Measurements from ENCODE around the gene RFC4. TPM values are rescaled to one million over a fixed set of nuclear protein-coding genes. Genes with fewer than 3 reads are reported as not detected.

RFC4 gene
- total and polyA plus RNA-seq, 3 donors from 2014 or later, result 25.1 to 30.1 (median 26.2) TPM

DNA sequence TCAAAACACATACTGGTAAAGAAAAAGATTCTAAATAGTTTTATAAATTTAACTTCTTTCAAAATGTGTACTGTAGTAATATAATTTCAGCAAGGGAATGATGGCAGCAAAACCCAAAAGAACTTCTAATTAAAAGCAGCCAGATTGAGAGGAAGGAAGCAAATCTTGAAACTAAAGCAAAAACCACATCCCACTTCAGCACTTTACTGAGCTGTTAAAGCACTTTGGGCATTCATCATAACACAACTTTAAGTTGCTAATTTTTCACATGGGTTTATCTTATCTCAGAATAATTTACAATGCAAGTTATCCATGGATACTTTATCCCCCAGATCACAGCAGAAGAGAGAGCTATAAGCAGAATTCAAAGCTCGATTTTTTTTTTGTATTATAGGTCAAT, 6.0 kb downstream of the RFC4 start:
- DNase-seq, result no peak
- no peaks in the 10 kb centered on the region for H3K9me3 ChIP-seq
- TF ChIP-seq CTCF (IDR thresholded peaks at IDR 0.05), result no peak
- TF ChIP-seq POLR2A (IDR thresholded peaks at IDR 0.05), result no peak
- 94 to 95% methylated on average over 1 of the region's 1 CpG for WGBS, 2 donors
- H3K36me3 ChIP-seq (ENCODE audit: low read depth, missing control alignments), result no peaks in the 10 kb centered on the region
- H3K4me3 ChIP-seq, result no peak overlapping the region
- H3K4me1 ChIP-seq, result no peaks in the 10 kb centered on the region
- H3K27me3 ChIP-seq, result no peaks in the 10 kb centered on the region
- intact Hi-C loops (cut with DNase I; ENCODE audit: low total_unique reads), result no loop called here
- no peak overlapping the region for H3K27ac ChIP-seq

DNA sequence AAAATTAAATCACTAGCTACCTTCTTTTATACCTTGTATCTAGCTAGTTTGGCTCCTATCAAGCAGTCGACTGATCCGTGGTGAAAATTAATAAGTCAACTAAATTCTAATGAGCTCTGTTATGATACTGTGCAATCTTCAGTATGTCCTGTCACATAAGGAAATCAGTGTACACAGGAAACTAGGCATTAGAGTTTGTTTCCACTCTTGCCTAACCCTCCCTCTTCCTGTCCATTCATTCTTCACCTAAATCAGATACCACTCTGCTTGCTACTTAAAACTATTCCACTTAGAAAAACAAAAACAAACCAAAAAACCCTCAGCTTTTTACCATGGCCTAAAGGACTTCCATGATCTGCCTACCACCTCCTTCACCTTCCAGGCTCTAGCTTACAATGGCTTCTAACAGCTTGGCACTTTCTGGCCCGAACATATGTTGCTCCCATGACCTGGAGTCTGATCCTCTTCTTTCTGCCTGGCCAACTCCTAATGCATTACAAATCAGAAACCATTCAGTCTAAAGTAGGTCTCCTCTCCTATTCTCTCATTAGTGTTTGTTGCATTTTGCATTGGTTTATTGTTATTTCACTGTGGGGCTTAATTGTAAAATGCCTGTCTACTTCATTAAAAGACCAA, 7.9 kb downstream of the RFC4 start:
- TF ChIP-seq POLR2A (IDR thresholded peaks at IDR 0.05) (no peak), CTCF (IDR thresholded peaks at IDR 0.05) (no peak)
- H3K4me3 ChIP-seq, result no peak overlapping the region
- no peaks in the 10 kb centered on the region for H3K27me3 ChIP-seq
- H3K4me1 ChIP-seq, result no peaks in the 10 kb centered on the region
- H3K27ac ChIP-seq, result no peak overlapping the region
- 87 to 90% methylated on average over 3 of the region's 3 CpGs for WGBS, 2 donors
- no peak for DNase-seq
- intact Hi-C loops (cut with DNase I; ENCODE audit: low total_unique reads), result no loop called here
- no peaks in the 10 kb centered on the region for H3K9me3 ChIP-seq
- no peaks in the 10 kb centered on the region for H3K36me3 ChIP-seq (ENCODE audit: low read depth, missing control alignments)

GRCh38 chr3:186790261-186790981, 15.9 kb downstream of the RFC4 start:
- TF ChIP-seq CTCF (IDR thresholded peaks at IDR 0.05), result no peak
- no peaks in the 10 kb centered on the region for H3K27me3 ChIP-seq
- WGBS, 2 donors, result 74 to 78% methylated on average over 8 of the region's 8 CpGs

GRCh38 chr3:186789554-186790260, 16.6 kb downstream of the RFC4 start:
- no peaks in the 10 kb centered on the region for H3K36me3 ChIP-seq (ENCODE audit: low read depth, missing control alignments)
- H3K27me3 ChIP-seq, result no peaks in the 10 kb centered on the region
- H3K4me1 ChIP-seq, result peaks cover 23% of the 10 kb centered on the region
- no peak overlapping the region for H3K27ac ChIP-seq
- intact Hi-C loops (cut with DNase I; ENCODE audit: low total_unique reads), result no loop called here
- TF ChIP-seq POLR2A (IDR thresholded peaks at IDR 0.05) (no peak), CTCF (IDR thresholded peaks at IDR 0.05) (no peak)
- no peaks in the 10 kb centered on the region for H3K9me3 ChIP-seq
- no peak overlapping the region for H3K4me3 ChIP-seq
- DNase-seq, result no peak
- WGBS, 2 donors, result 58 to 60% methylated on average over 4 of the region's 4 CpGs

More at GRCh38 chr3:186790261-186790981, 15.9 kb downstream of the RFC4 start:
- Histone ChIP-seq H3K36me3 (ENCODE audit: low read depth, missing control alignments) (no peaks in the 10 kb centered on the region), H3K4me1 (peaks cover 22% of the 10 kb centered on the region), H3K4me3 (no peak overlapping the region), H3K9me3 (no peaks in the 10 kb centered on the region), H3K27ac (no peak overlapping the region)
- no peak for DNase-seq
- intact Hi-C loops (cut with DNase I; ENCODE audit: low total_unique reads), result no loop called here
